GM23338 (cell line): ENCODE data around the gene NTN4. TPM values are rescaled to one million over a fixed set of nuclear protein-coding genes. Genes with fewer than 3 reads are reported as not detected.

ENCODE experiments used
- ATAC-seq: fragments of 200-7000 bp; cut with Tn5 transposase; 3 replicates; pipeline ENCODE4 v1.9.1; 2020
- DNase-seq: peaks from one replicate; pipeline ENCODE4 v3.0.0-alpha.2; 2015; ENCODE audit warnings: low spot score
- H2AFZ ChIP-seq: fragments of 200-600 bp; sonication (generic); 2 replicates; pipeline ENCODE4 v1.8.0; 2016; ENCODE audit warnings: antibody characterized with exemption, mild to moderate bottlenecking, moderate library complexity
- H3F3A ChIP-seq: fragments of 200-600 bp; sonication (generic); replicated peaks from 2 replicates; pipeline ENCODE4 v1.8.0; 2017; ENCODE audit warnings: antibody characterized with exemption, mixed run types, low read depth
- H3K27ac ChIP-seq: fragments of 200-600 bp; sonication (generic); 2 replicates; pipeline ENCODE4 v1.6.1; 2016; ENCODE audit warnings: low read depth
- H3K27me3 ChIP-seq: fragments of 200-600 bp; sonication (generic); 2 replicates; pipeline ENCODE4 v1.8.0; 2016; ENCODE audit warnings: mild to moderate bottlenecking, mixed run types, moderate library complexity; ENCODE audit not compliant: insufficient read depth
- H3K36me3 ChIP-seq: fragments of 200-600 bp; sonication (generic); 2 replicates; pipeline ENCODE4 v1.8.0; 2016; ENCODE audit warnings: mild to moderate bottlenecking; ENCODE audit not compliant: insufficient read depth
- H3K4me1 ChIP-seq: fragments of 200-600 bp; sonication (generic); 2 replicates; pipeline ENCODE4 v1.8.0; 2016; ENCODE audit warnings: mild to moderate bottlenecking, moderate library complexity; ENCODE audit not compliant: insufficient read depth
- H3K4me2 ChIP-seq: fragments of 200-600 bp; sonication (generic); 2 replicates; pipeline ENCODE4 v1.7.1; 2017; ENCODE audit warnings: mixed run types
- H3K4me3 ChIP-seq: fragments of 200-600 bp; sonication (generic); 2 replicates; pipeline ENCODE4 v1.6.1; 2016; ENCODE audit warnings: mixed run types
- H3K79me2 ChIP-seq: fragments of 200-600 bp; sonication (generic); replicated peaks from 2 replicates; pipeline ENCODE4 v1.8.0; 2017; ENCODE audit warnings: mild to moderate bottlenecking; ENCODE audit not compliant: insufficient read depth
- H3K9me2 ChIP-seq: fragments of 200-600 bp; sonication (generic); 2 replicates; pipeline ENCODE4 v1.8.0; 2017; ENCODE audit not compliant: insufficient read depth
- H4K20me1 ChIP-seq: fragments of 200-600 bp; sonication (generic); replicated peaks from 2 replicates; pipeline ENCODE4 v1.8.0; 2017; ENCODE audit warnings: mild to moderate bottlenecking; ENCODE audit not compliant: insufficient read depth
- H3K27ac Mint-ChIP-seq: 2 replicates; pipeline ENCODE4 v1.8.0; 2020; ENCODE audit warnings: inconsistent platforms, mild to moderate bottlenecking, moderate library complexity, mixed read lengths
- H3K27me3 Mint-ChIP-seq: 3 replicates; pipeline ENCODE4 v1.8.0; 2022; ENCODE audit warnings: low read depth, mild to moderate bottlenecking, moderate library complexity, mixed read lengths, inconsistent platforms; ENCODE audit not compliant: insufficient read depth, poor library complexity
- H3K36me3 Mint-ChIP-seq: 3 replicates; pipeline ENCODE4 v1.8.0; 2021; ENCODE audit warnings: low read depth, mild to moderate bottlenecking, inconsistent platforms, moderate library complexity, mixed read lengths
- H3K4me1 Mint-ChIP-seq: 3 replicates; pipeline ENCODE4 v1.8.0; 2020; ENCODE audit warnings: mild to moderate bottlenecking, inconsistent platforms, mixed read lengths
- H3K4me3 Mint-ChIP-seq: 3 replicates; pipeline ENCODE4 v1.8.0; 2021; ENCODE audit warnings: moderate library complexity, mild to moderate bottlenecking, inconsistent platforms, mixed read lengths
- H3K9me3 Mint-ChIP-seq: 3 replicates; pipeline ENCODE4 v1.8.0; 2020; ENCODE audit warnings: moderate library complexity, mild to moderate bottlenecking, inconsistent platforms, mixed read lengths
- CREB1 ChIP-seq: fragments of 250-450 bp; sonication (Bioruptor Pico); IDR thresholded peaks from 2 replicates; pipeline ENCODE4 v1.5.0; 2020; ENCODE audit warnings: low read depth, mild to moderate bottlenecking, moderate library complexity
- EZH2 ChIP-seq: fragments of 200-600 bp; sonication (generic); IDR thresholded peaks from one replicate; pipeline ENCODE4 v1.8.0; 2017; ENCODE audit warnings: antibody characterized with exemption, mild to moderate bottlenecking, low read depth; ENCODE audit not compliant: unreplicated experiment
- EZH2phosphoT487 ChIP-seq: fragments of 200-600 bp; sonication (generic); IDR thresholded peaks from one replicate; pipeline ENCODE4 v1.8.1; 2018; ENCODE audit warnings: antibody characterized with exemption; ENCODE audit not compliant: unreplicated experiment
- JUNB ChIP-seq: IDR thresholded peaks from one replicate; pipeline ENCODE4 v1.6.1; 2016; ENCODE audit warnings: antibody characterized with exemption; ENCODE audit not compliant: unreplicated experiment
- NANOG ChIP-seq: IDR thresholded peaks from 2 replicates; pipeline ENCODE4 v1.6.1; 2016; ENCODE audit warnings: antibody characterized with exemption, borderline replicate concordance
- POLR2AphosphoS5 ChIP-seq: IDR thresholded peaks from 2 replicates; pipeline ENCODE4 v1.6.1; 2016; ENCODE audit warnings: antibody characterized with exemption, low read depth
- STAT1 ChIP-seq: IDR thresholded peaks from one replicate; pipeline ENCODE4 v1.6.1; 2016; ENCODE audit warnings: antibody characterized with exemption; ENCODE audit not compliant: unreplicated experiment
- ZNF114 ChIP-seq: fragments of 250-450 bp; sonication (Bioruptor Pico); IDR thresholded peaks from 2 replicates; pipeline ENCODE4 v1.5.0; 2020; ENCODE audit warnings: mild to moderate bottlenecking, moderate library complexity
- polyA plus RNA-seq: library from polyadenylated mRNA; unstranded; fragments of >200 nt; fragmentation: Nextera tagmentation; extraction: Ambion mirVana; gene quantifications from 2 replicates; pipeline ENCODE4 v1.2.1, GENCODE V29; 2016
- total RNA-seq: library from RNA; depleted of rRNA; stranded (reverse); fragments of >200 nt; shearing (Covaris generic); gene quantifications from 2 replicates; pipeline ENCODE4 v1.2.3, GENCODE V29; 2014
- TF ChIP-seq, protein P1 (sequence below): IDR thresholded peaks from one replicate; pipeline ENCODE4 v1.6.1; 2018; ENCODE audit warnings: antibody characterized with exemption; ENCODE audit not compliant: unreplicated experiment
- TF ChIP-seq, protein P2 (sequence below), 2 experiments: fragments of 200-600 bp in 1 of 2; sonication (generic) in 1 of 2; conservative IDR thresholded peaks; 2 replicates each; pipeline versions ENCODE4 v1.5.1 to v1.6.1; 2016 to 2017; ENCODE audit warnings: antibody characterized with exemption in 2 of 2, low read depth in 2 of 2, mild to moderate bottlenecking in 2 of 2, moderate library complexity in 1 of 2
- TF ChIP-seq, protein P3 (sequence below): IDR thresholded peaks from 2 replicates; pipeline ENCODE4 v1.6.1; 2016; ENCODE audit warnings: antibody characterized with exemption

NTN4 gene
- total and polyA plus RNA-seq, 2 experiments from 2014 or later = 1.5 to 3.8 TPM

DNA sequence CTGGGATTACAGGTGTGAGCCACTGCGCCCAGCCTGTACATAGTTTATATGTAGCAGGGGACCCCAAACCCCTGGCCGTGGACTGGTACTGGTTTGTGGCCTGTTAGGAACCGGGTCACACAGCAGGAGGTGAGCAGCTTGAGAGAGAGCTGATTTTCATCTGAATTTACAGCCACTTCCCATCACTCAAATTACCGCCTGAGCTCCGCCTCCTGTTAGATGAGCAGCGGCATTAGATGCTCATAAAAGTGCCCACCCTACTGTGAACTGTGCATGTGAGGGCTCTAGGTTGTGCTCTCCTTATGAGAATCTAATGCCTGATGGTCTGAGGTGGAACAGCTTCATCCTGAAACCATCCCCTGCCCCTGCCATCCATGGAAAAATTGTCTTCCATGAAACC lies 119.3 kb downstream of the NTN4 start (continued):
- TF ChIP-seq, protein P1, sequence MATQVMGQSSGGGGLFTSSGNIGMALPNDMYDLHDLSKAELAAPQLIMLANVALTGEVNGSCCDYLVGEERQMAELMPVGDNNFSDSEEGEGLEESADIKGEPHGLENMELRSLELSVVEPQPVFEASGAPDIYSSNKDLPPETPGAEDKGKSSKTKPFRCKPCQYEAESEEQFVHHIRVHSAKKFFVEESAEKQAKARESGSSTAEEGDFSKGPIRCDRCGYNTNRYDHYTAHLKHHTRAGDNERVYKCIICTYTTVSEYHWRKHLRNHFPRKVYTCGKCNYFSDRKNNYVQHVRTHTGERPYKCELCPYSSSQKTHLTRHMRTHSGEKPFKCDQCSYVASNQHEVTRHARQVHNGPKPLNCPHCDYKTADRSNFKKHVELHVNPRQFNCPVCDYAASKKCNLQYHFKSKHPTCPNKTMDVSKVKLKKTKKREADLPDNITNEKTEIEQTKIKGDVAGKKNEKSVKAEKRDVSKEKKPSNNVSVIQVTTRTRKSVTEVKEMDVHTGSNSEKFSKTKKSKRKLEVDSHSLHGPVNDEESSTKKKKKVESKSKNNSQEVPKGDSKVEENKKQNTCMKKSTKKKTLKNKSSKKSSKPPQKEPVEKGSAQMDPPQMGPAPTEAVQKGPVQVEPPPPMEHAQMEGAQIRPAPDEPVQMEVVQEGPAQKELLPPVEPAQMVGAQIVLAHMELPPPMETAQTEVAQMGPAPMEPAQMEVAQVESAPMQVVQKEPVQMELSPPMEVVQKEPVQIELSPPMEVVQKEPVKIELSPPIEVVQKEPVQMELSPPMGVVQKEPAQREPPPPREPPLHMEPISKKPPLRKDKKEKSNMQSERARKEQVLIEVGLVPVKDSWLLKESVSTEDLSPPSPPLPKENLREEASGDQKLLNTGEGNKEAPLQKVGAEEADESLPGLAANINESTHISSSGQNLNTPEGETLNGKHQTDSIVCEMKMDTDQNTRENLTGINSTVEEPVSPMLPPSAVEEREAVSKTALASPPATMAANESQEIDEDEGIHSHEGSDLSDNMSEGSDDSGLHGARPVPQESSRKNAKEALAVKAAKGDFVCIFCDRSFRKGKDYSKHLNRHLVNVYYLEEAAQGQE = no peak
- TF ChIP-seq, protein P2, sequence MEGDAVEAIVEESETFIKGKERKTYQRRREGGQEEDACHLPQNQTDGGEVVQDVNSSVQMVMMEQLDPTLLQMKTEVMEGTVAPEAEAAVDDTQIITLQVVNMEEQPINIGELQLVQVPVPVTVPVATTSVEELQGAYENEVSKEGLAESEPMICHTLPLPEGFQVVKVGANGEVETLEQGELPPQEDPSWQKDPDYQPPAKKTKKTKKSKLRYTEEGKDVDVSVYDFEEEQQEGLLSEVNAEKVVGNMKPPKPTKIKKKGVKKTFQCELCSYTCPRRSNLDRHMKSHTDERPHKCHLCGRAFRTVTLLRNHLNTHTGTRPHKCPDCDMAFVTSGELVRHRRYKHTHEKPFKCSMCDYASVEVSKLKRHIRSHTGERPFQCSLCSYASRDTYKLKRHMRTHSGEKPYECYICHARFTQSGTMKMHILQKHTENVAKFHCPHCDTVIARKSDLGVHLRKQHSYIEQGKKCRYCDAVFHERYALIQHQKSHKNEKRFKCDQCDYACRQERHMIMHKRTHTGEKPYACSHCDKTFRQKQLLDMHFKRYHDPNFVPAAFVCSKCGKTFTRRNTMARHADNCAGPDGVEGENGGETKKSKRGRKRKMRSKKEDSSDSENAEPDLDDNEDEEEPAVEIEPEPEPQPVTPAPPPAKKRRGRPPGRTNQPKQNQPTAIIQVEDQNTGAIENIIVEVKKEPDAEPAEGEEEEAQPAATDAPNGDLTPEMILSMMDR (conservative IDR thresholded peaks at IDR 0.05; ENCODE audit: low read depth in 2 of 2) = no peak
- no peak for TF ChIP-seq CREB1 (CRISPR knock-in tag)
- TF ChIP-seq POLR2AphosphoS5 = no peak

DNA sequence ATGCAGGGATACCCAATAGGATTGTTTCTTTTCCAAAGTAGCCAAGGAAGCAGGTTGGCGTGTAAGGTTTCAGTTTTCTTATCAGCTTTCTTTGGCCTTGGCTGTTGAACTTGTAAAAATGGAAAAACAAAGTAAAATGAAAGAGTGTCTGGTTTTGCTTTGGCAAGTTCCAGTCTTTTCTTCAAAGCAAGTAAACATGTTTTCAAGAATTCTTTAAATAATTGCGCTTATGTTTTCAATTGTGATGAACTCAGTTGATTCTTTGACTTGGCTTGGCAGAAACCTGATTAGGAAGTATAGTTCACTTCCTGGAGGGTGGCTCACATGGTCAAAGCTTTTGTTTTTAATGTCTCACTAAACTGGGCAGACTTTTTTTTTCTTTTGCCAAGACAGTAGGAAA lies 127.0 kb downstream of the NTN4 start:
- H2AFZ ChIP-seq = no peak overlapping the region

DNA sequence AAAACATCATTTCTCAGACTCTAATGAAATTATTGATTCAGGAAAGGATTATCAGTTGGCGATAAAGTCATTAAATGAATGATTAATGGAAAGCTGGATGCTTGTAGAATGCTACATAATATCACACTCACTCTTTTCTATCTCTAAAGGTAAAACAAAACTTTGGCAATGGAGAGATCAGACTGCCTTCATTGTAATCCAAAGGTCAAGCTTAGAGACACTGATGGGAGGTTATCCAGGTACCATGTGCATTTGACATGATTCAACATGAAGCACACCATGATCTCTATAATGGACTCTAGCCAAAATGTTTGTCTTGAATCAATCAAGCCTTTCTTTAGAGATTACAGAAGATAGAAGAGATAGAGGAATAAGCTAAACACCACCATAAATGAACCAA lies 129.2 kb downstream of the NTN4 start:
- H3K79me2 ChIP-seq = no peaks in the 10 kb centered on the region
- no peak overlapping the region for H3K4me2 ChIP-seq
- no peaks in the 10 kb centered on the region for H3K36me3 ChIP-seq
- no peaks in the 10 kb centered on the region; the same call in 1 of the 2 replicates for H4K20me1 ChIP-seq
- H3K4me1 ChIP-seq = peaks cover 4% of the 10 kb centered on the region; the same call in 1 of the 2 replicates
- H3F3A ChIP-seq = no peaks in the 10 kb centered on the region
- H3K4me3 ChIP-seq = no peak overlapping the region
- H3K27me3 ChIP-seq = no peaks in the 10 kb centered on the region
- no peak overlapping the region for H2AFZ ChIP-seq
- TF ChIP-seq CREB1 (CRISPR knock-in tag) = no peak
- no peak for TF ChIP-seq STAT1
- TF ChIP-seq EZH2 = no peak
- TF ChIP-seq JUNB = no peak
- TF ChIP-seq NANOG = no peak
- no peak for TF ChIP-seq EZH2phosphoT487
- TF ChIP-seq, protein P3, sequence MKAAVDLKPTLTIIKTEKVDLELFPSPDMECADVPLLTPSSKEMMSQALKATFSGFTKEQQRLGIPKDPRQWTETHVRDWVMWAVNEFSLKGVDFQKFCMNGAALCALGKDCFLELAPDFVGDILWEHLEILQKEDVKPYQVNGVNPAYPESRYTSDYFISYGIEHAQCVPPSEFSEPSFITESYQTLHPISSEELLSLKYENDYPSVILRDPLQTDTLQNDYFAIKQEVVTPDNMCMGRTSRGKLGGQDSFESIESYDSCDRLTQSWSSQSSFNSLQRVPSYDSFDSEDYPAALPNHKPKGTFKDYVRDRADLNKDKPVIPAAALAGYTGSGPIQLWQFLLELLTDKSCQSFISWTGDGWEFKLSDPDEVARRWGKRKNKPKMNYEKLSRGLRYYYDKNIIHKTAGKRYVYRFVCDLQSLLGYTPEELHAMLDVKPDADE = no peak
- TF ChIP-seq ZNF114 = no peak
- TF ChIP-seq POLR2AphosphoS5 = no peak
- H3K4me3 Mint-ChIP-seq = no peak overlapping the region
- ATAC-seq = no peak
- no peak overlapping the region for H3K27ac ChIP-seq
- no peak for DNase-seq
- peaks cover 8% of the 10 kb centered on the region; the same call in 2 of the 3 replicates for H3K4me1 Mint-ChIP-seq
- H3K27me3 Mint-ChIP-seq = no peaks in the 10 kb centered on the region
- no peaks in the 10 kb centered on the region for H3K36me3 Mint-ChIP-seq
- no peaks in the 10 kb centered on the region; the same call in 2 of the 3 replicates for H3K9me3 Mint-ChIP-seq
- no peaks in the 10 kb centered on the region for H3K9me2 ChIP-seq
- H3K27ac Mint-ChIP-seq = no peak overlapping the region

More for the DNA sequence above, 127.0 kb downstream of the NTN4 start:
- Histone ChIP-seq H3K36me3 (no peaks in the 10 kb centered on the region), H3K27ac (no peak overlapping the region), H3K27me3 (no peaks in the 10 kb centered on the region), H4K20me1 (no peaks in the 10 kb centered on the region), H3K4me3 (no peak overlapping the region), H3F3A (no peaks in the 10 kb centered on the region), H3K4me2 (no peak overlapping the region), H3K79me2 (no peaks in the 10 kb centered on the region), H3K4me1 (peaks cover 4% of the 10 kb centered on the region; the same call in 1 of the 2 replicates), H3K9me2 (no peaks in the 10 kb centered on the region)
- peaks cover 8% of the 10 kb centered on the region; the same call in 2 of the 3 replicates for H3K4me1 Mint-ChIP-seq
- no peak overlapping the region for H3K4me3 Mint-ChIP-seq
- no peak for TF ChIP-seq POLR2AphosphoS5
- DNase-seq (no peak), ATAC-seq (no peak)
- H3K27me3 Mint-ChIP-seq = no peaks in the 10 kb centered on the region
- no peak overlapping the region for H3K27ac Mint-ChIP-seq
- H3K36me3 Mint-ChIP-seq = no peaks in the 10 kb centered on the region
- no peaks in the 10 kb centered on the region; the same call in 2 of the 3 replicates for H3K9me3 Mint-ChIP-seq
